ENCODE results near the gene DEPDC5.

DNA sequence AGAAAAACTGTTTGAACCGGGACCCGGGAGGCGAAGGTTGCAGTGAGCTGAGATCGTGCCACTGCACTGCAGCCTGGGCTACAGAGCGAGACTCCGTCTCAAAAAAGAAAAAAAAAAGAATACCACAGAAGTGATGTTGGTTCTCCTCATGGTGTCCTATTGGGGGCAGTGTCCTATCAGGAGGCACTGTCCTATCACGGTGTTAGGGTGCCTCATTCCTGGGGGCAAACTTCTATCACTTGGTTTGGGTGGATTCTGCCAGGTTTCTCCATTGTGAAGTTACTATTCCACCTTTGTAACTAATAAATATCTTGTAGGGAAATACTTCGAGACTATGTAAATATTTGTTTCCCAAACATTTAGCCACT lies 23.5 kb upstream of the DEPDC5 start:
- TF ChIP-seq POLR2A (IDR thresholded peaks at IDR 0.05): no peak
- TF ChIP-seq, protein P1, sequence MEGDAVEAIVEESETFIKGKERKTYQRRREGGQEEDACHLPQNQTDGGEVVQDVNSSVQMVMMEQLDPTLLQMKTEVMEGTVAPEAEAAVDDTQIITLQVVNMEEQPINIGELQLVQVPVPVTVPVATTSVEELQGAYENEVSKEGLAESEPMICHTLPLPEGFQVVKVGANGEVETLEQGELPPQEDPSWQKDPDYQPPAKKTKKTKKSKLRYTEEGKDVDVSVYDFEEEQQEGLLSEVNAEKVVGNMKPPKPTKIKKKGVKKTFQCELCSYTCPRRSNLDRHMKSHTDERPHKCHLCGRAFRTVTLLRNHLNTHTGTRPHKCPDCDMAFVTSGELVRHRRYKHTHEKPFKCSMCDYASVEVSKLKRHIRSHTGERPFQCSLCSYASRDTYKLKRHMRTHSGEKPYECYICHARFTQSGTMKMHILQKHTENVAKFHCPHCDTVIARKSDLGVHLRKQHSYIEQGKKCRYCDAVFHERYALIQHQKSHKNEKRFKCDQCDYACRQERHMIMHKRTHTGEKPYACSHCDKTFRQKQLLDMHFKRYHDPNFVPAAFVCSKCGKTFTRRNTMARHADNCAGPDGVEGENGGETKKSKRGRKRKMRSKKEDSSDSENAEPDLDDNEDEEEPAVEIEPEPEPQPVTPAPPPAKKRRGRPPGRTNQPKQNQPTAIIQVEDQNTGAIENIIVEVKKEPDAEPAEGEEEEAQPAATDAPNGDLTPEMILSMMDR (IDR thresholded peaks at IDR 0.05): no peak

Measured in vagina (tissue), 2 donors.